HG02763 (cell line): ENCODE data around the gene NDUFA7.
"Not testable (repeated sequence)": the region's sequence is repeated elsewhere in the genome, so short reads cannot be mapped to it uniquely, and the experiment has no call there.

Experiments
- ATAC-seq: cut with Tn5 transposase; IDR thresholded peaks from one replicate; pipeline ENCODE4 v1.9.1; 2021; ENCODE audit warnings: mild to moderate bottlenecking, moderate library complexity; ENCODE audit not compliant: unreplicated experiment

Gene NDUFA7

DNA sequence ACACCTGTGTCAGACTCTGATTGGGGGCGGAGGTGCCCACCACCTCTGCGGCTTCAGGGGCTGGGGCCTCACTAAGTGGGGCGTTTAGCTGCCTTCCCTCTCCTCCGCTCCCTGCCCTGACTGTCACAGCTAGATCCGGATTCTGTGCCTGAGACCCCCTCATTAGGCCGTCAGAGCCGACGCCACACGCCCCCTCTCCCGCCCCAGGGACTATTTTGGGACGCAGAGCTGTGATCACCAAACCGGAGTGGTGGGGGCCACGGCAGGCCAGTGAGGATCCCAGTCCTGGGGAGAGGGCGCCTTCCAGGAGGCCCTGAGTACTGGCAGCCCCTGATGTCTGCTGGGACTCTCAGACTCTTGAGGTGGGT, 21.1 kb upstream of the NDUFA7 start:
- ATAC-seq, result no peak

- ATAC-seq, result not testable (repeated sequence)
These were observed 20.3 kb upstream of the NDUFA7 start for GRCh38 chr19:8341504-8341903.

- ATAC-seq, result no peak
These were observed 19.3 kb upstream of the NDUFA7 start for GRCh38 chr19:8340341-8341096.

DNA sequence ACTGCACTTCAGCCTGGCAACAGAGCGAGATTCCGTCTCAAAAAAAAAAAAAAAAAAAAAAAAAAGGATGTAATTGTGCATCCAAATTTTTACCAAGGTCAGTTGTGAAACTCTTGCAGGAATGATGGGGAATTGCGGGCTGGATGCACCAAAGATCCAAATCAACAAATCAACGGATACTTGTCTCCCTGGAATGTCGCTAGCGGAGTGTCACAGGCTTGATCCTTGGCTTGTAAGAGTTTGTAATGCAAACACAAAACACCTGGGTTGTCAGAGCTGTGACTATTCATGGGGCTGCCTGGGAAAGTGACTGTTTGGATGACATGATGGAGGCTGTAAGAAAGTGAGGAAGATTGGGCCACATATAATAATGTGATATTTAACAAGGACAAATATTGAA, 17.7 kb upstream of the NDUFA7 start:
- ATAC-seq, result no peak

- ATAC-seq, result no peak
These were observed 16.6 kb upstream of the NDUFA7 start for GRCh38 chr19:8337728-8338127.

GRCh38 chr19:8336660-8337059, 15.5 kb upstream of the NDUFA7 start:
- ATAC-seq, result no peak

GRCh38 chr19:8336072-8336569, 14.9 kb upstream of the NDUFA7 start:
- no peak for ATAC-seq

GRCh38 chr19:8335343-8336071, 14.3 kb upstream of the NDUFA7 start:
- ATAC-seq, result no peak

- ATAC-seq, result no peak
These were observed 13.5 kb upstream of the NDUFA7 start for GRCh38 chr19:8334458-8335342.

- no peak for ATAC-seq
These were observed 12.7 kb upstream of the NDUFA7 start for GRCh38 chr19:8333767-8334457.

- no peak for ATAC-seq
These were observed 12.0 kb upstream of the NDUFA7 start for GRCh38 chr19:8332976-8333766.

GRCh38 chr19:8331263-8331845, 10.2 kb upstream of the NDUFA7 start:
- no peak for ATAC-seq

- ATAC-seq, result no peak
These were observed 8.8 kb upstream of the NDUFA7 start for GRCh38 chr19:8329996-8330395.

GRCh38 chr19:8325454-8325853, 4.3 kb upstream of the NDUFA7 start:
- no peak for ATAC-seq

DNA sequence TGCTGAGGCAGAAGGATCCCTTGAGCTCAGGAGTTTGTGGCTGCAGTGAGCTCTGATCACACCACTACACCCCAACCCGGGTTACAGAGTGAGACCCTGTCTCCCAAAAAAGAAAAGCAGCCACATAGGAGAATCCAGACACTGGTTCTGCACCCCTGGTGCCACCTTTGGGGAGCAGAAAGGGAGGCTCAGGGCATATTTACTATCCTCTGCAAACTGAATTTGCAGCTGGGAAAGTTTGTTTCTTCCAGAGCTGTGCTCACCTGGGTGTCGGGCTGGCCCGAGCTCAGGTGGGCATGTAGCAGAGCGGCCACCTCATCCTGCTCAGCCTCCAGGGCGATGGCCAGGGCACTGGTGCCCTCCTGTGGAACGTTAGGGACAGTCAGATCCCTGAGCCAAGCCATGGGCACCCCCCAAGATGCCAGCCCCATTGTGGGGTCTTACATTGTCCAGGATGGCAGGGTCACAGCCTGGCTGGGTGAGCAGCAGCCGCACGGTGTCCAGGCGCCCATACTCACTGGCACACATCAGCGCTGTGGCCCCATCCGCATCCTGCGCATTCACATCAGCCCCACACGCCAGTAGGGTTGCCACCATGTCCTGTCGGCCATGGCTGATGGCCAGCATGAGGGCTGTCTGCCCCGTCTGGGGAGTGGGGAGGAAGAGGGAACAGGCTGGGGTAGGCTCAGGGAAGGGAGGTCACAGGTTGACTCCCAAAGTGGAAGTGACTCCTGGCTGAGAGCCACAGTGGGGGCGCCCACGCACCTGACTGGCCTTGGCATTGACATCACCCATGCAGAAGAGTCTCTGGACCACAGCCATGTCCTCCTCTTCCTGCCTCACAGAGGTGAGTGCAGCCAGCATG, 3.2 kb upstream of the NDUFA7 start:
- no peak for ATAC-seq

GRCh38 chr19:8323781-8324185, 2.6 kb upstream of the NDUFA7 start:
- ATAC-seq, result no peak

- no peak for ATAC-seq
These were observed 1.4 kb upstream of the NDUFA7 start for GRCh38 chr19:8322638-8322997.

- ATAC-seq, result no peak
These were observed 937 bp upstream of the NDUFA7 start for GRCh38 chr19:8321986-8322637.
